Thyroid gland (tissue), 4 donors: Measurements from ENCODE around the gene ADAMTSL3. TPM values are rescaled to one million over a fixed set of nuclear protein-coding genes. Genes with fewer than 3 reads are reported as not detected.

Experiments
- DNase-seq, 2 donors: peaks; one replicate each; pipeline ENCODE4 v3.0.0-alpha.2; 2019
- H3K27ac ChIP-seq, 3 donors: fragments of 200-600 bp; sonication (generic); 1 replicate in 2 of 3; 2 replicates in 1 of 3; pipeline ENCODE4 v1.5.1; 2016 to 2019; ENCODE audit warnings: mild to moderate bottlenecking in 1 of 3, moderate library complexity in 1 of 3
- H3K27me3 ChIP-seq: fragments of 200-600 bp; sonication (generic); one replicate; pipeline ENCODE4 v1.5.1; 2019
- H3K36me3 ChIP-seq, 2 donors: fragments of 200-600 bp; sonication (generic); one replicate each; pipeline ENCODE4 v1.5.1; 2016 to 2019
- H3K4me1 ChIP-seq, 2 donors: fragments of 200-600 bp; sonication (generic); one replicate each; pipeline ENCODE4 v1.5.1; 2017 to 2019
- H3K4me3 ChIP-seq, 3 donors: fragments of 200-600 bp; sonication (generic); replicated peaks in 1 of 3; 1 replicate in 2 of 3; 2 replicates in 1 of 3; pipeline ENCODE4 v1.5.1; 2016; ENCODE audit warnings: mild to moderate bottlenecking in 1 of 3
- H3K9me3 ChIP-seq: fragments of 200-600 bp; sonication (generic); one replicate; pipeline ENCODE4 v1.5.1; 2017
- CTCF ChIP-seq, 6 experiments: fragments of 200-600 bp in 3 of 6; fragments of 450-650 bp in 3 of 6; sonication (generic) in 3 of 6; IDR thresholded peaks; one replicate each; pipeline ENCODE4 v1.5.1; 2016 to 2019; ENCODE audit warnings: antibody characterized with exemption in 6 of 6, mild to moderate bottlenecking in 2 of 6, inconsistent platforms in 1 of 6, moderate library complexity in 1 of 6
- POLR2A ChIP-seq, 2 donors: fragments of 450-650 bp; IDR thresholded peaks; one replicate each; pipeline ENCODE4 v1.6.1; 2017; ENCODE audit warnings: antibody characterized with exemption in 2 of 2, mild to moderate bottlenecking in 2 of 2, moderate library complexity in 1 of 2
- WGBS, 2 donors: methylation state at CpG; one replicate each; pipeline ENCODE4 v1.1.5; 2017; 5-methylcytosine and 5-hydroxymethylcytosine counted together
- intact Hi-C: fragments of 100-400 bp; cut with DNase I; formaldehyde crosslinking; loops from one replicate; pipeline ENCODE4 v1.15.1; 2023
- total RNA-seq, 4 donors: library from RNA; depleted of rRNA; stranded (reverse); fragments of >200 nt; gene quantifications; one replicate each; pipeline ENCODE4 v1.2.3, GENCODE V29; 2016

ADAMTSL3 gene
- total RNA-seq, 4 donors from 2014 or later: 5.5 to 14.8 (median 6.5) TPM

- intact Hi-C loops: no loop called here
- WGBS, 2 donors: 85 to 87% methylated on average over 1 of the region's 1 CpG
- Histone ChIP-seq H3K36me3 (no peaks in the 10 kb centered on the region), H3K27me3 (no peaks in the 10 kb centered on the region), H3K4me1 (no peaks in the 10 kb centered on the region), H3K27ac (no peak overlapping the region), H3K9me3 (no peaks in the 10 kb centered on the region), H3K4me3 (no peak overlapping the region)
- DNase-seq: no peak
- no peak for TF ChIP-seq POLR2A (IDR thresholded peaks at IDR 0.05)
- TF ChIP-seq CTCF (IDR thresholded peaks at IDR 0.05): no peak
These were observed 274.4 kb downstream of the ADAMTSL3 start for GRCh38 chr15:83928392-83928734.

GRCh38 chr15:83928878-83929418, 275.0 kb downstream of the ADAMTSL3 start:
- DNase-seq: no peak
- intact Hi-C loops: no loop called here
- WGBS, 2 donors: 70 to 72% methylated on average over 5 of the region's 5 CpGs
- Histone ChIP-seq H3K27ac (no peak overlapping the region), H3K9me3 (no peaks in the 10 kb centered on the region), H3K4me1 (no peaks in the 10 kb centered on the region), H3K4me3 (no peak overlapping the region), H3K36me3 (no peaks in the 10 kb centered on the region), H3K27me3 (no peaks in the 10 kb centered on the region)
- no peak for TF ChIP-seq POLR2A (IDR thresholded peaks at IDR 0.05)
- no peak for TF ChIP-seq CTCF (IDR thresholded peaks at IDR 0.05)

- no peak for DNase-seq
- no peaks in the 10 kb centered on the region for H3K27me3 ChIP-seq
These were observed 275.7 kb downstream of the ADAMTSL3 start for GRCh38 chr15:83929619-83930018.

GRCh38 chr15:83930392-83931212, 276.7 kb downstream of the ADAMTSL3 start:
- DNase-seq: no peak
- Histone ChIP-seq H3K4me3 (no peak overlapping the region), H3K36me3 (no peaks in the 10 kb centered on the region), H3K4me1 (no peaks in the 10 kb centered on the region), H3K27ac (no peak overlapping the region), H3K27me3 (no peaks in the 10 kb centered on the region), H3K9me3 (no peaks in the 10 kb centered on the region)
- no peak for TF ChIP-seq CTCF (IDR thresholded peaks at IDR 0.05)
- TF ChIP-seq POLR2A (IDR thresholded peaks at IDR 0.05): no peak
- intact Hi-C loops: no loop called here

More at GRCh38 chr15:83929619-83930018, 275.7 kb downstream of the ADAMTSL3 start:
- Histone ChIP-seq H3K27ac (no peak overlapping the region), H3K9me3 (no peaks in the 10 kb centered on the region), H3K36me3 (no peaks in the 10 kb centered on the region), H3K4me1 (no peaks in the 10 kb centered on the region), H3K4me3 (no peak overlapping the region)
- intact Hi-C loops: no loop called here
- WGBS, 2 donors: 93 to 100% methylated on average over 1 of the region's 1 CpG
- TF ChIP-seq CTCF (IDR thresholded peaks at IDR 0.05) (no peak), POLR2A (IDR thresholded peaks at IDR 0.05) (no peak)

- WGBS, 2 donors: 94 to 98% methylated on average over 1 of the region's 1 CpG
- DNase-seq: no peak
- intact Hi-C loops: no loop called here
- no peaks in the 10 kb centered on the region for H3K4me1 ChIP-seq
- no peaks in the 10 kb centered on the region for H3K27me3 ChIP-seq
- H3K4me3 ChIP-seq: no peak overlapping the region
- TF ChIP-seq POLR2A (IDR thresholded peaks at IDR 0.05): no peak
- TF ChIP-seq CTCF (IDR thresholded peaks at IDR 0.05): no peak
- no peak overlapping the region for H3K27ac ChIP-seq
- no peaks in the 10 kb centered on the region for H3K9me3 ChIP-seq
- no peaks in the 10 kb centered on the region for H3K36me3 ChIP-seq
These were observed 281.9 kb downstream of the ADAMTSL3 start for GRCh38 chr15:83935774-83936173.
